GM20000 (cell line): ENCODE results near the gene RASGRP1.

ENCODE experiments used
- DNase-seq: peaks from one replicate; pipeline ENCODE4 v3.0.0; 2012; ENCODE audit warnings: low spot score
- CTCF ChIP-seq: IDR thresholded peaks from 2 replicates; pipeline ENCODE4 v1.5.1; 2012; ENCODE audit warnings: mild to moderate bottlenecking, control low read depth; ENCODE audit errors: extremely low read depth, missing control alignments

Gene RASGRP1

GRCh38 chr15:38557921-38558320 is 6.7 kb downstream of the RASGRP1 start:
- no peak for TF ChIP-seq CTCF
- no peak for DNase-seq

GRCh38 chr15:38555686-38556334 is 8.8 kb downstream of the RASGRP1 start:
- DNase-seq: peak; percentile 44
- TF ChIP-seq CTCF: no peak

- no peak for TF ChIP-seq CTCF
- peak; percentile 49 for DNase-seq
Measured at GRCh38 chr15:38554354-38554753, 10.3 kb downstream of the RASGRP1 start.

- TF ChIP-seq CTCF: no peak
- no peak for DNase-seq
Measured at GRCh38 chr15:38553071-38553470, 11.5 kb downstream of the RASGRP1 start.

- TF ChIP-seq CTCF: no peak
- no peak for DNase-seq
Measured at GRCh38 chr15:38551720-38552648, 12.6 kb downstream of the RASGRP1 start.

GRCh38 chr15:38549222-38549621 is 15.4 kb downstream of the RASGRP1 start:
- DNase-seq: no peak
- TF ChIP-seq CTCF: no peak
